Activated naive CD4-positive, alpha-beta T cell treated with Interleukin-2 at 50 U/mL for 16 hours (primary cell): ENCODE measurements around the gene MYL10.
"Not testable (repeated sequence)": the region's sequence is repeated elsewhere in the genome, so short reads cannot be mapped to it uniquely, and the experiment has no call there.

Experiments
- DNase-seq: peaks from one replicate; pipeline ENCODE4 v3.0.0-alpha.2; 2020

MYL10 gene

GRCh38 chr7:101650579-101651081 is 21.5 kb upstream of the MYL10 start:
- DNase-seq, result no peak

GRCh38 chr7:101647876-101648275 is 18.8 kb upstream of the MYL10 start:
- DNase-seq, result not testable (repeated sequence)

DNA sequence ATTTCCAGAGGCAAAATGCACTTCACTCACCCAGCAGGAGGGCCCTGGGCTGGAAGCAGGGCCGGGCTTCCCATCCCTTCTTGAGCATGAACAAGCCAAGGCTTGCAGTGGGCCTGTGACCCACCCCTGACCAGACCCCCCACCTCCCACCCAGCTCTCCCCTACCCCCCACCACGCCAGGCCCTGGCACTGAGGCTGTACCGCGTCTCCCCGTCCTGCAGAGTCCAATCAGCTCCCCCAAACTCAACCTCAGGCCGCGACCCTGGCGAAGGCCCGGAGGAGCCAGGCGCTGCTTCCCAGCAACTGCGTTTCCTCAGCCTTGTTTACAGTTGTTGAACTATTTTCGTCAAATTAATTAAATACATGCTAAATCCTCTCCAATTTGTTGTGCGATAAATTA is 16.9 kb upstream of the MYL10 start:
- no peak for DNase-seq

GRCh38 chr7:101644879-101645278 is 15.8 kb upstream of the MYL10 start:
- no peak for DNase-seq

GRCh38 chr7:101639127-101639526 is 10.0 kb upstream of the MYL10 start:
- DNase-seq, result not testable (repeated sequence)

DNA sequence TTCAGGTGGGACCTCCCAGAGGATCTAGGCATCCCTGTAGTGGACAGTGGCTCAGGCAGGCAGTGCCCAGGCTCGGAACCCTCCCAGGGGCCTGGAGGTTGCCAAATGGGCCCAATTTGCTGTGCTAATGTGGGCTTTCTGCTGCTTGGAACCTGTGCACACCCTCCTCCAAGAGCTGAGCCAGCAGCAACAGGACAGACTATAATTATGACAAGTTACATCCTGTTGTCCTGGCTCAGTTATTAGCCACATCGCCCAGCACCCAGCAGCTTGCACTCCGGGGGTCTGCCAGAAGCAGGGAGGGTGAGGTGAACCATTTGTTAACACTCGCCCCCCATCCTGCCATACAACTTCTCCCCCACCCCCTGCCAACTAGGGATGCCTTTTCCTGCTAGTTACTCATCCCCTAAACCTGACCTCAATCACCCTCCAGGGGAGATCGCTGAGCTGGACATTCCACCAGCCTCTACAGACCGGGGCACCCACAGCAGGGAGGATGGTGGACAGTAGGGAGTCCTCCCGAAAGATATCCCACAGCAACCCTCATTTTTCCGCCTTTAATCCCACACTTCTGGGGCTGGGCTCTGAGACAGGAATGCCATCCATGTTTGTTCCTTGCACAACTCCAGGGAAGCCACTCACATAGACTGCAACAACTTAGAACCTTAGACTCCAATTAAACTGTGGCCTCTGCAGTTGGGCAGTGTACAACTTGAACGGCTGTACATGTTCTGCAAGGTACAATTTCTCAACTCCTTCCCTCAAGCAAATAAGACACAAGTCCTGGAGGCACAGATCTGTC is 7.9 kb upstream of the MYL10 start:
- DNase-seq, result no peak

DNA sequence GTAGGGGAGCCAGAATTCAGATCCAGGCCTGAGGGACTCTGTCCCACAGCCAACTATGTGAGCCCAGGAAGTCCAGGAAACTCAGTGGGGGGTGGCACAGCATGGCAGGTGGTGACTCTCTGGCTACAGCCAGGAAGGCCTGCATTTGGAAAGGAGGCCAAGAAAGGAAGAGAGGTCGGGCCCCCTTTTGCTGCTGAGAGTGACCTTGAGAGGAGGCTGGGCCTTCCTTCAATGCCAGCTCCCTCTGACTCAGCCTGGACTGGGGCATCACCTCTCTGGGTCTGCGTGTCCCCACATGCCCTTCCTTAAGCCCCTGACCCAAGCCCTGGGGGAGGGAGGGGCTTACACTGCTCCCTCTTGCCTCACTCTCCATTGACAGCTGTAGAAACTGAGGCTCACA is 6.4 kb upstream of the MYL10 start:
- DNase-seq, result no peak

DNA sequence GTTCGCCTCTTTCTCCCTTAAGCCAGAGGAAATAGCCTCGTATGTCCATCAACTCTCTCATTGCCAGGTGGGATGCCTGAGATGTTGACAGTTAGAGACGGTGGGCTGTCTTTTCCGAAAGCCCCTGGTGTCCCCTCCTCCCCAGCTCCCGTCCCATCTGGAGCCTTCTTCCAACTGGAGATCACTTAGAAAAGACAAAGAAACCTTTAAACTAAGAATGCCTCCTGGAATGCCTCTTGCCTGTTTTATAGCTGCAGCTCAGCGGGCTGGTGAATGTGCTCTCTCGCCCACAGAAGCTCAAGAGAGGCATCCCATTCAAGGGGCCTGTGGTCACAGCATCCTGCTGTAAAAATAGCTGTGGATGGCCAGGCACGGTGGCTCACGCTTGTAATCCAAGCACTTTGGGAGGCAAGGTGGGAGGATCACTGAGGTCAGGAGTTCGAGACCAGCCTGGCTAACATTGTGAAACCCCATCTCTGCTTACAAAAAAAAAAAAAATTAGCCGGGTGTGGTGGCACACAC is 5.2 kb upstream of the MYL10 start:
- no peak for DNase-seq

GRCh38 chr7:101633511-101633910 is 4.4 kb upstream of the MYL10 start:
- DNase-seq, result no peak

DNA sequence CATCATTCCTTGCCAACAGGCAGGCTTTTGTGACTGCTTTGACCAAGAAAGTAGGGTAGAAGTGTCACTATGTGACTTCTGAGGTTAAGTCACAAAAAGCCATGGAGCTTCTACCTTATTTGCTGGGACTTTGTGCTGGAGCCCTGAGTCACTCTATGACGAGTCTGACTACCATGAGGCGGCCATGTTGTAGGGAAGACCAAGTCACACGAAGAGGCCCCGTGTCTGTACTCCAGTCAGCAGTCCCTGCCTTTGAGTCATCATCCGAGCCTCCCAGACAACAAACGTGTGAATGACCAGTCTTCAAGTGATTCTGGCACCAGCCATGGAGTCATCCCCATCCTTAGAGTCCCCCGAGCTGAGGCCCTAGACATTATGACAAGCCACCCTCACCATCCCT is 3.5 kb upstream of the MYL10 start:
- no peak for DNase-seq

DNA sequence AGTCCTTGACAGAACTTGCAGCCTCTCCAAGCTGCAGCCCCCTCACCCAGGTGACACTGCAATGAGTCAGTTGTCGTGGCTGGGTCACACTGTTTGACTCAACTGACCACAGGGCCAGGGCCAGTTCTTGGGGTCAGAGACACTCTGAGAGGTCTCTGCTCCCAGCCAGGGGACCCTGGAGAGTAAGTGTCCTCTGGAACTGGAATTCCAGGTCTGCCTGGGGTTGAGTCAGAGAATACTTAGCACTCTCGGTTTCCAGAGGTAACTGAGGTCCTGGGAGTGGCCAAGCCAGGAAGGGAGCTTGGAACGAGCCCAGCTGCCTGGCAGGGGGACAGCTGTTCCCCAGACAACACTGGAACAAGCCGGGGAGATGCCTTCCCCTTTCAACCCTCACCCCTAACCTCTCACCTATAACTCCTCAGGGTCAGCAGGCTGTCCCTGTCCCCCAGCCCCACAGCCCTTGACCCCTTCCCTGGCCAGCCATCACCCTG is 2.2 kb upstream of the MYL10 start:
- DNase-seq, result no peak

GRCh38 chr7:101630591-101630990 is 1.5 kb upstream of the MYL10 start:
- DNase-seq, result no peak

- no peak for DNase-seq
These were observed 574 bp downstream of the MYL10 start for GRCh38 chr7:101628522-101628921.

- DNase-seq, result no peak
These were observed 2.3 kb downstream of the MYL10 start for GRCh38 chr7:101626758-101627157.

GRCh38 chr7:101626069-101626671 is 2.9 kb downstream of the MYL10 start:
- no peak for DNase-seq

DNA sequence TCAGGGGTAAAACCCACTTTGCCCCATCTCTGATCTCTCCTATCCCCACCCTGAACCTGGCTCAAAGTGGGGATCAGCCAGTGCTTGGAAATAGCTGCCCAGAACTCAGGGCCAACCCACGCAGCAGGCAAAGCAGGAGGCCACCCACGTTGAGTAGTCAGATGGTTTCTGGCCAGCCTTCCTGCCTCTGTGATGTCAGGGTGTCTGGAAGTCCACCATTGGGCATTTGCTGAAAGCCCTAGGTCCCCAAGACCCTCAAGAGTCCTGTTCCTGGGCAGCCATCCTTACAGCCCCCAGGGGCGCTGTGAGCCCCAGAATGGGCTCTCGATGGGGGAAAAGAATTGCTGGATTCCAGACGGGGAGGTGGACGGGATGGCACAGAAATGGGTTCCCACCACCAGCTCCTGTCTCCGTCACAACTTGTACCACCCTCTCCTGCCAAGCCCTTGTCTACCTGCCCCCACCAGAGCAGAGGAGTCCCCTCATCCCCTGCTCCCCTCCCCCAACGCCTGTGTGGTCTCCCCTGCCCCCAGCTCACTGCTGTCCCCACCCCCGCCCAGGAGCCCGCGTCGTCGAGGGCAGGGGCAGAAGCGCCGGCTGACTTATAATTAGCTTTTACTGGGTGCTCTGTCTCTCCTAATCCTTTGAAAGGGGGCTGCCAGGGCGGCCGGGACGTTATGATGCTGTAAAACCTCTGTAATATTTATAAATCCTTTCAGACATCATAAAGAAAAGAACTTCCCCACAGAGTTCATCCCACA is 3.9 kb downstream of the MYL10 start:
- no peak for DNase-seq

DNA sequence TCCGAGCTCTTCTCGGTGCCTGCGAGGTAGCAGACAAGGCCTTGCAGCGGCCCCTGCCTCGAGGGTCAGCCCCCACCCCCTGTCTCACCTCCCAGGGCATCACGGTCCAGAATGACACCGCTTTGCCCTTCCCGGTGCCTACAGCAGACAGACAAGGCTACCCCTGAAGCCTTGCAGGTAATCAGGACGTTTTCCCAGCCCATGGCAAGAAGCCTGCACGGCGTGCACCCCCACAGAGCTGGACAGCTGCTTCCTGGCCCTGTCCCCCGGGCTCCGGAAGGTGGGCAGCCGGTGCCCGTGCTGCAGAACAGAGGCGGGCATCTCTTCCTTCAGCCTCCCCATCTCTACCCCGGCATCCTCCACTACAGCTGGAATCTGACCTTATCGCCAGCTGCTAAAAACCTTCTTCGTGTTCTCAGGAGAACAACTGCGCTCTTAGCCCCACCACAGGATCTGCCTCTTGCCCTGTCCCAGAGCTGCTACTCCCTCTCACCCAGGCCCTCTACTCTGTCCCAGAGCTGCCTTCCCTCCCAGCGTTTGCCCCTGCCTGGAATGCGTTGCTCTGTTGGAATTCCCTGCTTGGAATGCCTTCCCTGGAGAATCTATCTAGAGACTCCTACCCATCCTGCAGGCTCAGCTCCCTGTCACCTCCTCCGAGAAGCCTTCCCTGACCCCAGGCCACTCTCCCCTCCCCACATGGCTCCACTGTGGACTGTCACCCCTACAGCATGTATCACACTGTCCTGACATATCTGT is 4.7 kb downstream of the MYL10 start:
- no peak for DNase-seq

- no peak for DNase-seq
These were observed 6.4 kb downstream of the MYL10 start for GRCh38 chr7:101622609-101623173.

- no peak for DNase-seq
These were observed 8.1 kb downstream of the MYL10 start for GRCh38 chr7:101620991-101621390.

DNA sequence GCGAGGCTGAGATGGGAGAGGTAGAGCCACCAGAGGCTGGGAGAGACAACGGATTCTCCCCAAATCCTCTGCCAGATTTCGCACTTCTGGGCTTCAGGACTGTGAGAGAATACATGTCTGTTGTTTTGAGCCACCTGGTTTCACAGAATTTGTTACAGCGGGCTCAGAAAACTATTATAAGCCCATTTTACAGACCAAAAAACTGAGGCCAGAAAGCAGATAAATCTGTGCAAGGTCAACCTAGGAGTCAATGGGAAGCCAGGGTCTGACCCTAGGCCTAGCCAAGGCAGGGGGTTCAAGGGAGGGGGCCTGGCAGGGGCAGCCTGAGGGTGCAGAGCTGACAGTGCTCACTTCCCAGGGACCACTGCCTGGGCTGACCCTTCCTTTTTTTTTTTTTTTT is 8.7 kb downstream of the MYL10 start:
- DNase-seq, result no peak

- no peak for DNase-seq
These were observed 10.2 kb downstream of the MYL10 start for GRCh38 chr7:101618916-101619315.

DNA sequence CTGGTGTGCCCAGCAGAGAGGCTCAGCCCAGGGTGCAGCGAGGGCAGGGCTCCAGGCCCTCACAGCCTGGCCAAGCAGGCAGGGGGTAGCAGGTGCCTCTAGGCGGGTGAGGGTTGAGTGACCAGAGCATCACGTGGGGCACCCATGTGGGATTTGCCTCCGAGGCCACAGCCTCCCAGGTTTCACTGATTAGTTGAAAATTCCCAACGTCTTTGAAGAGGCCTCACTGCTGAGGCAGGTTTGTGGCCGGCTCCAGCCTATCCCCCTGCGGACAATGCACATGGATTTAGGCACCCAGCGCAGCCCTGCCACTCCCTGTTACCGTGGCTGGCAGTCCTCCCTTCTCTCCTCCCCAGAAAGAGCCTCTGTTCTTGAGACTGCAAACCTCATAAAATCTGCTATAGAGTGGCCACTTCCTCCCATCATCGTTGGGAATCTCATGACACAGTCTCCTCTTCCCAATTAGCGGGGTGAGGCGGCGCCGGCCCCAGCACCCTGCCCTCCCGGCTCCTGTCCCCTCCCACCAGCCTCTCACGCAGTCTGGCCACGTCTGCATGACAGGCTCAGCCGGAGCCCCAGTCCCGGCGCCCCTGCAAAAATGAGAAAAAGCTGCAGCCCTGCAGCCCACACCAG is 10.8 kb downstream of the MYL10 start:
- no peak for DNase-seq
